ENCODE results near the gene SS18.

DNA sequence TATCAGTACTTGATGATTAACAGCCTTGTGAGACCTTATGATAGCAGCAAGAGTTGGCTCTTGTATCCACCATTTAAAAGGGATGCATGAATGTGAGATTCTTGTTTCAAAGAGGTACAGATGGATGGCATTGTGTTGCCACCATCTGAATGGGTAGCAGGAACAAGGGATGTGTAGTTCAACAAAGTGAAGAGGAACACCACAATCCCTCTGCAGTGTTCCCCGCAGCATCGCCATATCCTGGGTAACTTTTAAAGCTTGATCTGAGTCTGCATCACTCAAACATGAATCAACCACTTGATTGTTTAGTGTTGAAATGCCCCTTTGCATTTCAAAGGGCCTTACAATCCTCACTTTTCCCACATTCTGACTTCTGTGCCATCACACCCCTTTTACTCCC is 106.7 kb downstream of the SS18 start:
- TF ChIP-seq, protein P1, sequence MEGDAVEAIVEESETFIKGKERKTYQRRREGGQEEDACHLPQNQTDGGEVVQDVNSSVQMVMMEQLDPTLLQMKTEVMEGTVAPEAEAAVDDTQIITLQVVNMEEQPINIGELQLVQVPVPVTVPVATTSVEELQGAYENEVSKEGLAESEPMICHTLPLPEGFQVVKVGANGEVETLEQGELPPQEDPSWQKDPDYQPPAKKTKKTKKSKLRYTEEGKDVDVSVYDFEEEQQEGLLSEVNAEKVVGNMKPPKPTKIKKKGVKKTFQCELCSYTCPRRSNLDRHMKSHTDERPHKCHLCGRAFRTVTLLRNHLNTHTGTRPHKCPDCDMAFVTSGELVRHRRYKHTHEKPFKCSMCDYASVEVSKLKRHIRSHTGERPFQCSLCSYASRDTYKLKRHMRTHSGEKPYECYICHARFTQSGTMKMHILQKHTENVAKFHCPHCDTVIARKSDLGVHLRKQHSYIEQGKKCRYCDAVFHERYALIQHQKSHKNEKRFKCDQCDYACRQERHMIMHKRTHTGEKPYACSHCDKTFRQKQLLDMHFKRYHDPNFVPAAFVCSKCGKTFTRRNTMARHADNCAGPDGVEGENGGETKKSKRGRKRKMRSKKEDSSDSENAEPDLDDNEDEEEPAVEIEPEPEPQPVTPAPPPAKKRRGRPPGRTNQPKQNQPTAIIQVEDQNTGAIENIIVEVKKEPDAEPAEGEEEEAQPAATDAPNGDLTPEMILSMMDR (IDR thresholded peaks at IDR 0.05), result no peak
- TF ChIP-seq POLR2A (IDR thresholded peaks at IDR 0.05), result no peak
